ENCODE data around the gene KIF3A.

The KIF3A gene

DNA sequence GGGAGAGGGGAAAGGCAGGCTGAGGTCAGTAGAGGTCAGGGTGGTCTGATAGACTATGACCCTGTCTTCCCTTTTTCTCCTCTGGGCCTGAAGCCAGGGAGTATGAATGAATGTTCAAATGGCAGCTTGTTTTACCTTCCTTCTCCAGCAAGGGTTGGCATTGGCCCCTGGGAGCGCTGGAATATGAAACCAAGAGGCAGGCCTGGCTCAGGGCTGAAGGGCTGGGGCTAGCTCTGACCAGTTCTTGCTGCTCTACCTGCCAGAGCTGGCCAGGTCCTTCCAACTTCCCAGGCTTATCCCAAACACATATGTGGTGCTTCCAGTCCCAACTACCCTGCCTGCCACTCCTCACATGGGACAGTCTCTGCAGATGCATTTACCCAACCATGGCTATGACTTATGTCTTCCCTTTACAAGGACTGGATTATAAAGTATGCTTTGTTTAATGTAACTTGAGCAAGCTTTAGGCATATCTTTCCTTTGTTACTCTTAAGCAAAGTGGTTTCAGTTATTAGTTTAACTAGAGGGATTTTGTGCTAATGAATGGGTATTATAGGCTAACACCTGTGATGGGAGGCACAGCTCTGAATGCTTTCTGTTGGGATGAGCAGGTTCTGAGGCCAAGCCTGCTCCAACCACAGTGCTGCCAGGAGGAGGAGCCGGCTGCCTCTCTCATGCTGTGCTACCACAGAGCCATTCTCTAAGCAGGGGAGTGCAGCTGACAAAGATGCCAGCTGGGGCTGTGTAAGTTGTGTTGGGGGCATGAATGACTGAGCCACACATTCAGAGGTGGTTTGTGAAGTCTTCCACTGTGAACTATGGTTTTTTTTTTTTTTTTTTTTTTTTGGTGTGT is 16.0 kb upstream of the KIF3A start:
- no peak for DNase-seq (ENCODE audit: low spot score)

DNA sequence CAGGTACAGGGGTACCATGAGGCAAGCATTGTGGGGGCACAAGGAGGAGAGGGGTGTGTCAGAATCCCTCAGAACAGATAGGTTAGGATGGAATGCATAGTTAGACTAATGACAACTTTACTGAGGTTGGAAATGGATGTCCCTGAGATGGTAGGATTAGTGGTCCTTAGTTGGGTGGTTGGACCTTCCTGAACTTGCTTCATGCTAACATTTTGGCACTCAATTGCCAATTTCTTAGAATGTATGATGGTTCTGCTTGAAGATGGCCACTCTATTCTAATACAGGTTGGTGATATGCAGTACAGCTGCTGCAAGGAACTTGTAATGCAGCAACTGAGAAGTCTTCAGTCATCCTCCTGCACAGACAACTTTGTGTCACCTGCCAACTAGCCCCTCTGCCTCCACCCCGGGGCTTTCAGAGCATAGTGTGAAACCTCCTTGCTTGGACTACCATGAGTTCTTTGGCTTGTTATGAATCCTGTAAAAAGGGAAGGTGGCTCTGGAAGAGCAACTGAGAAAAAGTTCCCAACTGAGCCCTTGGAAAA is 15.3 kb upstream of the KIF3A start:
- DNase-seq (ENCODE audit: low spot score): no peak

DNA sequence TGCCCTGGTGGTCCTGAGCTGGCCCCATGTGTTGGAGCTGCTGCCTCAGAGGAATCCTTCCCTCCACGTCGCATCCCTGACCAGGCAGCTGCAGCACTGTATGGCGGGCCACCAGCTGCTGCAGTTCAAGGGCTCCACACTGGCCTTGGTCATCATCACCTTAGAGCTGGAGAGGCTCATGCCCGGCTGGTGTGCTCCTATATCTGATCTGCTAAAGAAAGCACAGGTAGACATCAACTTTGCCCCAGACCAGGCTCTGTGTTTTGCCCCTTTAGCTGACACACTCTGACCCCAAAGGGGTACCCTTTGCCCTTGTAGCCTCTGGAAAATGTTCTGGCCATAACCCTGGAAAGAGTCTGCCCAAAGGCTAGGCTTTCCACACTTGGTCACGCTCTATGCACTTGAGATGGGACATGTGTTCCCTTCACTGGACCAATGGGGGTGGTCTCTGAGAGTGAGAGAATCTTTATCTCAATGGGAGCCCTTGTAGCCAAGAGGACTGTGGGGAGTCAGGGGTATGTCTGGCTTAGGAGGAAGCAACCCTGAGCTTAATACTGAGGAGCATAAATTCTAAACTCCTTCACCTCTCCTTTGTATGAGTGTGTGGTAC is 14.7 kb upstream of the KIF3A start:
- no peak for DNase-seq (ENCODE audit: low spot score)

DNA sequence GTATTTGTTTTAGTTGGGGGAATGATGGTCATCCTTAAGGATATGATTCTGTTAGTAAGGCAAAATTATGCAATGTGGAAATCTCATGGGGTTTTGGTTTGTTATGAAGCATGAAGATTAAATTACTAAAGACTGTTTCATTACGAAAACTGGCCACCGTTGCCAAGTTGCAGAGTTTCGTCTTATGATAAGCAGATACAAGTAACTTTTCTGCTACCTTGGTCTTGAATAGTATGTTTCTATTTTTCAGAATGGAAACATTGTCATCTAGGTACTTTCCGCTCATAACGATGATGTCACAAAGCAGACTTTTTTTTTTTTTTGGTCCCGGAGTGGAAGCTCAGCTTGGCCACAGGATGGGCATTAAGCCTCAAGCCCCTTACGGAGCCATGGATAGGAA is 14.1 kb upstream of the KIF3A start:
- peak; percentile 24 for DNase-seq (ENCODE audit: low spot score)

DNA sequence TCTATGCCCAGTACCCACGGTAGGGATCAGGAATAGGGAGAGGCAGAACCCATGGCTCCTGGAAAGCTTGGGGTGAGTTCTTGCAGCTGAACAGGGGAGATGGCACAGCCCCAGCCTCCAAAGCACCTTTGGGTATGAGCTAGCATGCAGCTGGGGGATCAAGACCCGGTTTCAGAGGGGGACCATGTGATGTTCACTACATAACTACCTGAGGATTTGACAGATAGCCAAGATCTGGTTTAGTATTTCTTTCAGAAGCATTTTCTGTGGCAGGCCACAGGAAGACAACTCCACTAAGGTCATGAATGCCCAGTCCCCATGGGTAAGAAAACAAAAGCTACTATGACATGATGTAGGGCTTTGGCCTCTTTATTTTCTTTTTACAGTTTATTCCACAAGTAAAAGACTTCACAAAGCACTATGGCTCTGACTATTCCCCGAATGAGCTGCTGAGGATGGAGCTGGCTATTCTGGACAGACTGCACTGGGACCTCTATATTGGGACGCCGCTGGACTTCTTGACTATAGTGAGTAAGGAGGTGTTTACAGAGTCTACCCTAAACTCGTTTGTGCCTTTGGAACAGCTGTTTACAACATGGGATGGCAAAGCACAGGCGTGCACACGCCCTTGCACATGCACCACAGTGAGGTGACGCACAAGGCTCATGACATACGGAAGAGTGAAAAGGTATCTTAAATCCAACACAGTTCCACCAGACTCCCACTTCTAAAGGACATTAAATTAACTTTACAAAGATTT is 13.3 kb upstream of the KIF3A start:
- no peak for DNase-seq (ENCODE audit: low spot score)

DNA sequence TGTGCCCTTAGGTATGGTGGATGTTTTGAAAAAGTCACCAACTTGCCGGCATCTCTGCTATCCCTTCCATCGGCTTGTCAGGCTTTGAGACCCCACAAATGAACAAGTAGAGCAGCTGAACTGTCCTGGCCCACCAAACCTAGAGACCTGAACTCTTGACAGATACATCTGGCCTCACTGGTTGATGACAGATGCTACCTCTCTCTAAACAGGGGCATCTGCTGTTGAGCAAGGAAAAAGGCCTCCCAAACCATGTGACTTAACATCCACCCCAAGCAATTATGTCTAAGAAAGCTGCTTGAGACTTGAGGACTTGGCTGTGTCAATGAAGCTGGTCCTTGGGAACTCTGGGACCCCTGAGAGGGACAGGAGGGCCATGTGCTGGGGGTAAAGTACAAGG is 12.2 kb upstream of the KIF3A start:
- no peak for DNase-seq (ENCODE audit: low spot score)

DNA sequence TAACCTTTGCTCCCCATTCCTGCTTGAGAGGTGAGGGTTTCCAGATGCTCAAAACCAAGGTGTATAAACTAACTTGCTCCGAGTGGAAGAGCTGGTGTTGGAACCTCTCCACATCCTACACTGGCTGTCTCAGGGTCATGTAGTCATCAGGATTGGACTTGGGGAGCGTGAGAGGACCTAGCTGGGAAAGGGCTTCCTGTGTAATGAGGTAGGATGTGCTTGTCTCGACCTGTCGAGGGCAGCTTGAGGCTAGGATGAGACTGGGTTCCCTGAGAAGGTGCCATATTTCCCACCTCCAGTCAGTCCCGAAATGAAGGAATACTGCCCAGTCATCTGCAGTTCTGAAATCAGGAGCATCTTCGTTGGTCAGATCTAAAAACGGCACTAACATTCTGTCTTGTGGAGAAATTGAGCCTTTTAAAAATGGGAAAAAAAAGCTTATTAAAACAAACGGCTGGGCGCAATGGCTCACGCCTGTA is 11.2 kb upstream of the KIF3A start:
- no peak for DNase-seq (ENCODE audit: low spot score)

DNA sequence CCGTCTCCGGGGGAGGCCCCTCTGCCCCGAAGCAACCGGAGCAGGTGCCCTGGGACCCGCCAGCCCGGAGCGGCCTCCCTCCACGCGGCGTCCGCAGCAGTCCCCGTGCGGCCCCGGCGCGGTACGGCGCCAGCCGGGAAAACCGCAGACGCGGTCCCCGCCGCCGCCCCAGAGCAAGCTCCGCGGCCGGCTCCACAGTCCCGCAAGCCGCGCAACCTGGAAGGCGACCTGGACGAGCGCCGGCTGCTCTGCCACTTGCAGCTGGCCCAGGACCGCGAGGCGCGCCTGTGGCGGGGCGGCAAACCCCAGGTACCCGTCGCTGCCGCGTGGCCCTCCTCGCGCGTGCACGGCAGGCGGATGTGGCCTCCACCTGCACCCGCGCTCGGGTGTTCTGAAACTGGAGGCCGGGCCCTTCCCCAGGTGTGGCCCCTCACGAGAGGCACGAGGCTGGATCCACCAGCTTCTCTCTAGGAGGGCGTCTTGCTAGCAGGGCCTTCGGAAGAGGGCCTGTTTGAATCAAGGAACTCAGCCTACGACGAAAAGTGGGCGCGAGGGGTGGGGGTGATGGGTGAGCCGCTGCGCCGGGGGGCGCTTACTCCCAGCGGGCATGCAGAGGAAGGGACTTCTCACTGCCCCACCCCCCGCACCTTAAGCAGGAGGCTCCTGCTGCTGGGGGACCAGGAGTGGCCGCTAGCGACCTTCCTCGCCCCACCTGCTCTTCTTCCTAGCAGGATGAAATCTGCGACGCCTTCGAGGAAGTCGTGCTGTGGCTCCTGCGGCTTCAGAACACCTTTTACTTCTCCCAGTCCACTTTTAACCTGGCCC is 10.5 kb upstream of the KIF3A start:
- peak; percentile 48 for DNase-seq (ENCODE audit: low spot score)

DNA sequence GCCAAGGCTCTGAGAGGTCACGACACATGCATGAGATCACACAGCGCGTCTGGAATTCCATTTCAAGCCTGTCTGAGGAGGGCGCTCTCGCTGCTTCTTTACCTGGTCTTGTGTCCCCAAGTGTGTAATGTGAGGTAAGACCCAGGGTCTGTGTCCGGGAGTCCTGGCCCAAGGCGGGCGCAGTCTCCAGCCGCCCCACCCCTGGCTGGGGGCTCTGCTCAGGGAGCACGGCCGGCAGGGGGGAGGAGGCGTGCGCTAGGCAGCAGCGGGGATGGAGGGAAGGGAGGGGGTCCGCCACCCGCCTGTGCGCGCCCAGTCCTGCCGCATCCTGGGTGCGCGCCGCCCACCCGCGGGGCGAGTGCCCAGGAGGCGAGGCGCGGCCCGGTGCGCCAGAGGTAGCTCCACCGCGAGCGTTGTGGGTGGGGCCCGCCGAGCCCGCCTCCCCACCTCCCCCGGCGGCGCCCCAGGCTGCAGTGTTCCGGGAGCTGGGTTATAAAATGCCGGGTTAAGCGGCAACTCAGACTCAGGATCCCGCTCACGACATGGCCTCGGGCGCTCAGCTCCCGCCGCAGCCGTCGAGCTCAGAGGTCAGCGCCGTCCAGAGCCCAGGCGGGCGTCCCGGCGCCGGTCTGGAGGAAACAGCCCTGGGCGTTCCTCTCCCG is 9.7 kb upstream of the KIF3A start, which contains the start of gene CCNI2:
Gene CCNI2 (plus strand): TSS at position 473 of the 662 bp plus-strand sequence. CDS start 70 bp downstream, at position 543.
- DNase-seq (ENCODE audit: low spot score): peak; percentile 72

DNA sequence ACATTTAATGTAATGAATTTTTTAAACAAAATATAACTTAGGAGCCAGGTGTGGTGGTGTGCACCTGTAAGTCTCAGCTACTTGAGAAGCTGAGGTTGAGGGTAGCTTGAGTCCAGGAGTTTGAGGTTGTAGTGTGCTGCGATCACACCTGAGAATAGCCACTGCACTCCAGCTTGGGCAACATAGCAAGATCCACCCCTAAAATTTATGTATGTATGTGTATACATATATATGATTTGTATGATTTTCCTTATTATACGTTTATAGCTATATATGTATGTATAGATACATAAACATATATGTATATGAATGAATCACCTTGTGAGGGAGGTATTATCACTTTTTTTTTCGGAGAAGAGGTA is 9.2 kb upstream of the KIF3A start:
- no peak for DNase-seq (ENCODE audit: low spot score)

DNA sequence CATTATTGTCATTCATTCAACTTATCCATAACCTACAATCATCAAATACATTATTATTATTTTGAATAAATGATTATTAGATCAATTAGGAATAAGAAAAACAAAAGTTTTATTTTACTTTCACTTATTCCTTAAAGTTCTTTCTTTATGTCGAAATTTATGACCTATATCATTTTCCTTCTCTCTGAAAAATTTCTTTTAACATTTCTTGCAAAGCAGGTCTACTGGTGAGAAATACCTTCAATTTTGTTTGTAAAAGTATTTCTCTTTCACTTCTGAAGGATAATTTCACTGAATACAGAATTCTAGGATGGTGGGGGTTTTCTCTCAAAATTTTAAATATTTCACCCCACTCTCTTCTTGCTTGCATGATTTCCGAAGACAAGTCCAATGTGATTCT is 7.3 kb upstream of the KIF3A start:
- DNase-seq (ENCODE audit: low spot score): no peak

DNA sequence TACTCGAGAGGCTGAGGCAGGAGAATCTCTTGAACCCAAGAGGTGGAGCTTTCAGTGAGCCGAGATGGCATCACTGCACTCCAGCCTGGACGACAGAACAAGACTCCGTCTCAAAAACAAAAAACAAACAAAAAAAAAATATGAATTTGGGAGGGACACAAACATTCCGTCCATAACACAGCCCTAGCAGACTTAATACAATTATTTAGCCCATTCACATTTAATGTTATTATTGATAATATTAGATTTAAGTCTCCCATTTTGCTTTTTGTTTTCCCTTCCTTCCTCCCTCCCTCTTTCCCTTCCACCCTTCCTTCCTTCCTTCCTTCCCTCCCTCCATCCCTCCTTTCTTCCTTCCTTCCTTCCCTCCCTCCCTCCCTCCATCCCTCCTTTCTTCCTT is 5.3 kb upstream of the KIF3A start:
- no peak for DNase-seq (ENCODE audit: low spot score)

DNA sequence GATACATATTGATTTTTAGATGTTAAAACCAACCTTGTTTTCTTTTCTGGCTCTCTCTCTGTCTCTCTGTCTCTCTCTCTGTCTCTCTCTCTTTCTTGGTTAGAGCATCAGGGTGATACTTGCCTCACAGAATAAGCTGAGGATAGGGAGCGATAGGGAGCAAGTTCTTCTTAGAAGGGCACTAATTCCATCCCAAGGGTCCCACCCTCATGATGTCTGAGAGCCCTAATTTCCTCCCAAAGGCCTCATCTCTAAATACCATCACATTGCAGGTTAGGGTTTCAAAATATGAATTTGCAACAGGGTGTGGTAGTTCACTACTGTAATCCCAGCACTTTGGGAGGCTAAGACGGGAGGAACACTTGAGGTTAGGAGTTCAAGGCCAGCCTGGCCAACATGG is 4.8 kb upstream of the KIF3A start:
- no peak for DNase-seq (ENCODE audit: low spot score)

DNA sequence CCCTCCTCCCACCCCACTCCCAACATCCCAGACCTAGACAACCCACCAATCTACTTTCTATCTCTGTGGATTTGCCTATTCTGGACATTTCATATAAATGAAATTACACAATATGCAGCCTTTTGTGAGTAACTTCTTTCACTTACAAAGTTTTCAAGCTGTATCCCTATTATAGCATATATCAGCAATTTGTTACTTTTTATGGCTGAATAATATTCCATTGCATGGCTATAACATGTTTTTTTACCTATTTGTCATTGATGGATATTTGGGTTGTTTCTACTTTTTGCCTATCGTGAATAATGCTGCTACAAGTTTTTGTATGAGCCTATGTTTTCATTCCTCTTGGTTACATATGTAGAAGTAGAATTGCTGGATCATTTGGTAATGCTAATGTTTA is 1.9 kb upstream of the KIF3A start:
- DNase-seq (ENCODE audit: low spot score): no peak

DNA sequence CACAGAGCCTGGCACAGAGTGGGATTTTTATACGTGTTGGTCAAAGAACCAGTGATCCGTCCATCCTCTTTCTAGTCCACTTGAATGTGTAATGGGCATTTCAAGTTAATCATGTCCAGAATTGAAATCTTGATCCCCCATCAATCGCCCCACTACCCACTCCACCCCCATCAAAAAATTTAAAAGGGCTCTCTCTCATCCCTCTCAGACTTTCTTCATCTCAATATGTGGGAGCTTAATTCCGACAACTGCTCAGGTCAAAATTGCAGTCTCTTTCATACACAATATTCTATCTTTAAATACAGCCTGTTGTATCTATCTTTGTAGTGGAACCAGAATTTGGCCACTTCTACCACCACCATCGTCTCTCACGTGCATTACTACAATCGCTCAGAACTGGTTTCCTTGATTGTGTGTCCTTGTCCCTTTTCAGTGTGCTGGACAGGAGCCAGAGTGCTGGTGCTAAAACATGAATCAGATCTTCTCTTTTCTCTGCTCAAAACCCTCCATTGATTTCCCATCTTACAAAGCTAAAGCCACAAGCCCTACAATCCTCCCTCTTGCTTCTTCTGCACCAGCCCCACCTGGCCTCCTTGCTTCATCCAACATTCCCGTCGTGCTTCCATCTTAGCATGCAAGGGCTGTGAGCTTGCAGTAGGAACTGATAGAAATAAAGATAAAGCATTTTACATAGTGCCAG is 786 bp upstream of the KIF3A start:
- no peak for DNase-seq (ENCODE audit: low spot score)

DNA sequence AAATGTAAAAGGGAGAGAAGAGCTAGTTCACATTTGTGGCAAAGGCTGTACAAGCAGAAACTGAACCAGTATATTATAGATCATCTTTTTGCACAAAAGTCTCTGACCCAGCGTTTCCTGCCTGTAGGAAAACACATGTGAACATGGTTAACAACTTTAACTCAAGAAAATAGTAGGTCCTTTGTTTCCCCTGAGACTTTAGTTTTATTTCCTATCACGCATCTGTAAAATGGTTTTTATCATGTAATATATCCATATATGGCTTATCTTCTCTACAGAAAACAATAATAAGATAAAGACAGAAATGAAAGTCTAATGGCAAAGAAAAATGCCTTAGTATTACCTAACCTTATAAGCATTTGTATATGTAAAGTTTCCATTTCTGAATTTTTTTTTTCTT is 2.7 kb downstream of the KIF3A start:
- no peak for DNase-seq (ENCODE audit: low spot score)

DNA sequence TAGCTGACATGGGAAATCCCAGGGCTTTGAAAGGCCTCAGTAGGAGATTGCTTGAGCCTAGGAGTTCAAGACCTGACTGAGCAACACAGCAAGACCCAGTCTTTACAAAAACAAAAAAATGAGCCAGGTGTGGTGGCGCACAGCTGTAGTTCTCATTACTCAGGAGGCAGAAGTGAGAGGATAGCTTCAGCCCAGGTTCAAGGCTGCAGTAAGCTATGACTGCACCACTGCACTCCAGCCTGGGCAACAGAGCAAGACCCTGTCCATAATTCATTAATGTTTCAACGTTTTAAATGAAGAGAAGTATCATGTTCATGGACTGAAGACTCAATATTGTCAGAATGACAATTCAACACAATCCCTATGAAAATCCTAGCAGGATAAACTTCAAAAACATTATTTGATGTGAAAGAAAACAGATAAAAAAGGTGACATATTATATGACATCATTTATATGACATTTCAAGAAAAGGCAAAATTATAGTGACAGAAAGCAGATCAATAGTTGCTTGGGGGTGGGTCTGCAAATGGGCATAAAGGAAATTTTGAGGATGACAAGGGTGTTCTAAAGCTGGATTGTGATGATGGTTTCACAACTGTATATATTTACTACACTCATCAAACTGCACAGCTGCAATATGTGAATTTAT is 3.7 kb downstream of the KIF3A start:
- no peak for DNase-seq (ENCODE audit: low spot score)

DNA sequence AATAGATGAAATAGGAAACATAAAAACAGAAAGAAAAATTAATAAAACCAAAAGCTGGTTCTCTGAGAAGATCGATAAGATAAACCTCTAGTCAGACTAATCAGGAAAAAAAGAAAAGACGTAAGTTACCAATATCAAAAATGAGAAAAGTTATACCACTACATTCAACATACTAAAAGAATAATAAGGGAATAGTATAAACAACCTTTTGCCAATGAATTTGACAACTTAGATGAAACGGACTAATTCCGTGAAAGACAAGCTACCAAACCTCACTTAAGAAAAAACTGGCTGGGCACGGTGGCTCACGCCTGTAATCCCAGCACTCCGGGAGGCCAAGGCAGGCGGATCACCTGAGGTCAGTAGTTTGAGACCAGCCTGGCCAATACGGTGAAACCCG is 7.5 kb downstream of the KIF3A start:
- DNase-seq (ENCODE audit: low spot score): no peak

DNA sequence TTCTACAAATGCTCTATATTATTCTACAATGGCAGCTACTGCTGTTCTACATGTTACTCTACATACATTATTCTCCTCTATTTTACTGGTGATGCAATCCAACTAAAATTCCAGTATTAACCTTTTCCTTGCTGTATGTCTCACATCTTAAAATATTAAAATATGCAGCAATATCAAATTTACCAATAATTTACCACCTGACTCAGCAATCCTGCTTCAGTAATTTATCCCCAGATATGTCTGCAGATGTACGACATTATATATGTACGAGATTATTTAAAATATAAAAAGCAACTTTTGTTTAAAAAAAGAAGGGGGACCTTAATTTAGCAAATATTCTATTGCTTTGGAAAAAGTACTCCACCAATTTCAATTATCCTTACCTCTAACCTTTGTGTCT is 11.6 kb downstream of the KIF3A start:
- no peak for DNase-seq (ENCODE audit: low spot score)

Data from germinal center (tissue), 1 donor.